ENCODE results near the gene NKD2. TPM values are rescaled to one million over a fixed set of nuclear protein-coding genes. Genes with fewer than 3 reads are reported as not detected.

The NKD2 gene
- total RNA-seq, 1 experiment from 2014 or later, result 20.4 TPM

- TF ChIP-seq CBX3 (IDR thresholded peaks at IDR 0.05; ENCODE audit: low read depth) (no peak), SIN3A (IDR thresholded peaks at IDR 0.05; ENCODE audit: low read depth) (no peak), YY1 (IDR thresholded peaks at IDR 0.05; ENCODE audit: extremely low read depth, insufficient replicate concordance, low read depth, low read length) (no peak), TCF7L2 (IDR thresholded peaks at IDR 0.05; ENCODE audit: borderline replicate concordance, extremely low read depth, insufficient read depth, insufficient read length) (no peak), RAD21 (IDR thresholded peaks at IDR 0.05; ENCODE audit: low read depth) (no peak), ZBTB33 (IDR thresholded peaks at IDR 0.05; ENCODE audit: extremely low read depth, insufficient replicate concordance, low read length) (no peak), SRF (IDR thresholded peaks at IDR 0.05; ENCODE audit: low read depth) (no peak), JUND (IDR thresholded peaks at IDR 0.05) (no peak), ZFX (IDR thresholded peaks at IDR 0.05) (no peak), EZH2 (IDR thresholded peaks at IDR 0.05) (no peak), POLR2AphosphoS5 (IDR thresholded peaks at IDR 0.05; ENCODE audit: low read depth, low read length) (no peak), MAX (IDR thresholded peaks at IDR 0.05) (no peak), ELF1 (IDR thresholded peaks at IDR 0.05; ENCODE audit: borderline replicate concordance, low read depth) (no peak)
- H3K9me3 ChIP-seq (ENCODE audit: control insufficient read depth in 1 of 2, insufficient read depth in 1 of 2, low read depth in 1 of 2, low read length in 2 of 2), result no peaks in the 10 kb centered on the region
- no TSS peak for BruUV-seq (replicated peaks)
- H3K36me3 ChIP-seq (ENCODE audit: control insufficient read depth in 1 of 2, insufficient read depth in 2 of 2, low read length in 2 of 2), result no peaks in the 10 kb centered on the region
- H3K79me2 ChIP-seq (ENCODE audit: insufficient read depth, low read length), result no peaks in the 10 kb centered on the region
- ChIA-PET CTCF (no interaction called here), RAD21 (ENCODE audit: low non-redundant PET in 1 of 2, low total read pairs in 2 of 2, uncharacterized antibody in 2 of 2, unreplicated experiment in 2 of 2) (no interaction called here), POLR2A (no interaction called here)
- intact Hi-C loops (cut with micrococcal nuclease), result no loop called here
- DNase-seq (ENCODE audit: low read depth, low spot score) (no peak), ATAC-seq (no peak)
- H3K27ac ChIP-seq (ENCODE audit: low read depth, low read length), result no peak overlapping the region
- H3K9ac ChIP-seq (ENCODE audit: low read length), result no peak overlapping the region
- no peak overlapping the region for H2AFZ ChIP-seq (ENCODE audit: low read depth, low read length, poor library complexity, severe bottlenecking)
- H3K4me1 ChIP-seq (ENCODE audit: control insufficient read depth in 1 of 2, insufficient read depth in 2 of 2, low read length in 2 of 2), result no peaks in the 10 kb centered on the region
- H3K4me2 ChIP-seq (ENCODE audit: low read length), result no peak overlapping the region
- H3K9me2 ChIP-seq (ENCODE audit: insufficient read depth), result no peaks in the 10 kb centered on the region
- H3K27me3 ChIP-seq (ENCODE audit: insufficient read depth, low read length), result no peaks in the 10 kb centered on the region
- H4K20me1 ChIP-seq (ENCODE audit: insufficient read depth), result no peaks in the 10 kb centered on the region
- H3K4me3 ChIP-seq (replicated peaks in 1 of 2; ENCODE audit: low read depth in 1 of 2, low read length in 2 of 2), result no peak overlapping the region
Measured at GRCh38 chr5:1029945-1030625, 21.5 kb downstream of the NKD2 start.

All from HCT116 (cell line).